ENCODE data around the gene FAM151A.

Gene FAM151A

DNA sequence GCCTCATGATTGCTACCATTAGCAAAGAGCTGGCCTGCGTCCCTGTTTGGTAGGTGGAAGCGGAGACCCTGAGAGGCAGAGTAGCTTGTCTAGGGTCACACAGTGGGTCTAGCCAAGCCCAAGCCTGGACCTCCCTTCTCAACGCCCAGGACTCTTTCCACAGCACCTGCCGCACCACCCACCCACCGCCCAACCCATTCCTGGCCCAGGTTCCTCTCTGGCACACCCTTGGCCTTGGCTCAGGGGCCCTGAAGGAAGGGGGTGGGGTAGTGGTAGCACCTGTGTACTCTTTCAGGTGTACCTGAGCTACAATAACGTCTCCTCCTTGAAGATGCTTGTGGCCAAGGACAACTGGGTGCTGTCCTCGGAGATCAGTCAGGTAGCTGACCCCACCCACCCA is 19.3 kb downstream of the FAM151A start:
- DNase-seq (ENCODE audit: low spot score), result no peak

DNA sequence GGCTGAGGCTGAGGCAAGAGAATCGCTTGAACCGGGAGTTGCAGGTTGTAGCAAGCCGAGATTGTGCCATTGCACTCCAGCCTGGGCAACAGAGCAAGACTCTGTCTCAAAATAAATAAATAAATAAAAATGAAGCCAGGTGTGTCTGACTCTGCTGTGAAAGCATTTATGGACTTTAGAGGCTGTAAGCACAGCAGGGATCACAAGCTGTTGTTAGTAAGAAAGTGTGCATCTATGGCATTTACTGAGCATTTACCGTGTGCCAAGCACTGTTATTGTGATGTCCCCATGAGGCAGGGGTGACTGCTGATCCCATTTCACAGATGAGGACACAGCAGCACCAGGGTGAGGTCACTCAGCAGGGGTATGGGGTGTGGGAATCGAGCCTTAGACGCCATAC is 20.1 kb downstream of the FAM151A start:
- no peak for DNase-seq (ENCODE audit: low spot score)

DNA sequence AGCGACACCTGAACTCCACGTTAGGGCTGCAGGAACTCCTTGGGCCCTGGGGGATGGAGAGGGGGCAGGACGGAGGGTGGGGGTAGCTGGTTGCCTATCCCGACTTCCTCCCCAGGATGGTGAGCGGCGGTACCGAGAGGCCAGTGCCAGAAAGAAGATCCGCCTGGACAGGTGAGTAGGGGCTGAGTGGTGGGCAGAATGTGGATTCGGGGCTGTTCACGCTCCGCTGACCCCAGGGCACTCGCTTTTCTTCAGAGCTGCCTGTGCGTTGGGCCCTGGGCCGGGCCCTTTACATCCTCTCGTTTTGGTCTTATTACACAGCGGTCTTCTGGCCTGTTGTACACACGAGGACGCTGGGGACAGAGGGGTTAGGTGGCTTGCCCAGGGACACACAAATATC is 20.8 kb downstream of the FAM151A start:
- DNase-seq (ENCODE audit: low spot score), result no peak

DNA sequence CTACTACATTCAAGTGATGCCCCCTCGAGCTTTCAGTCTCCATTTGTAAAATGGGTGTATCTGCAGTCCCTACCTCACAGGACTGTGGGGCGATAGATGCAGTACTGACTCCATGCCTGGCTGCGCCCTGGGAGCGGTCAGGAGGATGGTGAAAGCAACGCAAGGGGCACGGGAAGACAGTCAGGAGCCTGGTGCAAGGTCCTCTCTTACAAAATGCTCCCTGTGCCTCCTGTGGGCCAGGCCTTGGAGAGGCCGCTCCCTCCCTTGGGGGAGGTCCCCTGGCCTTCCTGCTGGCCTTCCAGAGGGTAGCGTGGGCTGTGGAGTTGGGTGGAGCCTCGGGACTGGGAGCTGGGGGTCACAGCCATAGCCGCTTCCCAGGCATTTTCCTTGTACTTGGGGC is 21.6 kb downstream of the FAM151A start:
- DNase-seq (ENCODE audit: low spot score), result no peak

DNA sequence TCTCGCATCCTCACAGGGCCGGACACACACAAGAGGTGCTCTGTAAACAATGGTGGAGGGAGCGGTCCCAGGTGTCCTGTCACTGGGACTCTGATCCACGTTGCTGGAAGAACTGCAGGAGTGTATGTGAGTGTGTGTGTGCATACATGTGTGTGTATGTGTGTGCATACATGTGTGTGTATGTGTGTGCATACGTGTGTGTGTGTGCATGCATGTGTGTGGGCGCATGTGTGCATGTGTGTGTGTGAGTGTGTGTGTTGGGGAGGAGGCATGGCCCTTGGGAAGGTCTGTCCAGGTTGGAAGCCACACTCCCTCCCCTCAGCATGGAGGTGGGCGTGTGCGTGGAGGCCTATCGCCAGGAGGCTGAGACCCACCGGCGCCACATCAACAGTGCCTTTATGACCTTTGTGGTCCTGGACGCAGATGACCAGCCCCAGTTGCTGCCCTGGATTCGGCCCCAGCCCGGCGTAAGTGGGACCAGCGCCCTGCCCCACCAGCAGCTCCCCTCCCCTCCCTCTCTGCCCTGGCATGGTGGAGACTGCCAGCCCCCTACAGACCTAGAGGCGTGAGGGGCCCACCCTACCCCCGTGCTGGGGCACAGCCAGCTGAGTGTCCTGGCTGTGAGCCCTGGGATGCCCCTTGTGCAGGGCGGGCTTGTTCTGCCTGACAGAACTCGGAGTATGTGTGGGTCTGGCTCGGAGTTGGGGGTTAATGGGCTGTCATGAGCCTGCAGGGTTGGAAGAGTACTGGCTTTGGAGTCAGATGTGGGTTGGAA is 22.2 kb downstream of the FAM151A start:
- DNase-seq (ENCODE audit: low spot score), result no peak

DNA sequence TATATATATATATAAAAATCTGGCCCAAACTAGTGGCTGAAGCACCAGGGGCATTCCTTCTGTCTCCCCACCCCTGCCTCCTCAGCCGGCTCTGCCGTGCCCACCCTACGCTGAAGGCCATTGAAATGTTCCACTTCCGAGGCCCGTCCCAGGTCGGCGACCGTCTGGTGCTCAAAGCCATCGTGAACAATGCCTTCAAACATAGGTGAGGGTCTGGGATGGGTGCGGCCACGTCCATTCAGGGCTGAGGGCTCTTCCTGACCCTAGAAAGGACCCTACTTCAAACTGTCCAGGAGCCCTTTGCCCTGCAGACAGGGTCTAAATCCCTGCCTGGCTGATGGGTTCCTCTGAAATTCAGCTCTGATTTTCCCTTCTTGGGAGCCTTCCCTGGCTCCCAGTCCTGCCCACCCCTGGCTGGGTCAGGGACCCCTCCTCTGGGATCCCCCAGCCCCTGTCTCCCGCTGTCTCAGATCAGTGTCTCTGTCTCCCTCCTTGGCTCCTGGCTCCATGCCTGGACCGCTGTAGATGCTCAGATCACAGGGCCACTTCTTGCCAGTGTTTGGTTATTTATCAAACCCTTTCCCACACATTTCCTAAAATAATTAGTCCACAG is 24.0 kb downstream of the FAM151A start:
- DNase-seq (ENCODE audit: low spot score), result no peak

DNA sequence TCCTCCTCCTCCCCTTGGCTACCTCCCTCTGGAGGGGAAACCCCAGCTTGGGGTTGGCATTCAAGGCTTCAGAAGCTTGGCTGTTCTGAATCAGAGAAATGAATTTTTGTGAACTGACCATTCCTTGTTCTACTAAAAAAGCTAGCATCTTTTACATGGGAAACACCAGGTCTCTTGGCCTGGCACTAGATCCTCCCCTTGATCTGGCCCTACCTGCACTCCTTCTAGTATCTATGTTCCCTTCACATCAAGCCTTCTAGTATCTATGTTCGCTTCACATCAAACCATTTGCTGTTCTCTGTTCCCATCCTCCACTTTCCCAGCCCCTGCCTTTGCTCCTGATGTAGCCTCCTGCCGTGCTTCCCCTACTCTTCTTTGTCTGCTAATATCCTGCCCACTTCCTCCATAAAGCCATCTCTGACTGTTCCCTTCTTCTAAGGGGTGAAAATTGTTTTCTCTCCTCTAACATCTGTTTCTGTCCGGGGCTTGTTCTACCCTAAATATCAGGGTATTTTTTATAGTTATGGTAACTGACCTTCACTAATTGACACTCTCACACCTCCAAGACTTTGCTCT is 25.8 kb downstream of the FAM151A start:
- DNase-seq (ENCODE audit: low spot score), result no peak

DNA sequence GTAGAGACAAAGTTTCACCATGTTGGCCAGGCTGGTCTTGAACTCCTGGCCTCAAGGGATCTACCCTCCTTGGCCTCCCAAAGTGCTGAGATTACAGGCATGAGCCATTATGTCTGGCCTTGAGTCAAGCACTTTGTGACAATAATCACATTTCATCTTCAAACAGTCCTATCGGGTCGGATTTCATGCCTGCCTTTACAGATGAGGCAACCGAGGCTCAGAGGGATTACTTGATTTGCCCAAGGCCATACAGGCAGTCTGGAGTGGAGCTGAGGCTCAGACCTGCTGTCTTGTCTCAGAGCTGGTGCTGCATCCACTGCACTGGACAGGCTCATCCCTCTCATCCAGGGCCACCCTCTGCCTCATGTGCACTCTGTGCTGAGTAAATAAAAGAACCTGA is 26.6 kb downstream of the FAM151A start:
- DNase-seq (ENCODE audit: low spot score), result no peak

DNA sequence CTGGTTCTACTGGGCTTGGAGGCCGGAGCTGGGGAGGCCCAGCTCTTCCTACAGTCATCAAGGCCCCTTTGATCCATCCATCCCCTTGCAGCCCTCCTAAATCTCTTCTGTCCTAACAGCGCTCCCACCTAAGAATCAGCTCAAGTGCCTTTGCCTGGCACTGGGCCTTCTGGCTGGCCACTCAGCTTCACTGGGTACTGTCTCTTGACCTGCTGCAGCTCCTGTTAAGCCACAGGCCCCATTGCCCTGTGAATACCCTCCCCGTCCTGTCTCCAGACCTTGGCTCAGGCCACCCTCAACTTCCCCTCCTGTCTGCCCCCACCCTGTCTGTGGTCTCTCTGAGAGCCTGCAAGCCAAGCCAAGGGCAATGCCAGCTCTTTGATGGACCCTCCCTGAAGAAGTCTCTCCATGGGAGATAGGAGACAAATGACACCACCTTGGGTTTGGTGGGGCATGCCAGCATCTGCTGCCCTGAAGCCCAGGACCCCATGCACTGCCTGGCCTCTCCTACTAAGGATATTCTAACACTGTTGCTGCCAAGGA is 27.3 kb downstream of the FAM151A start:
- DNase-seq (ENCODE audit: low spot score), result no peak

DNA sequence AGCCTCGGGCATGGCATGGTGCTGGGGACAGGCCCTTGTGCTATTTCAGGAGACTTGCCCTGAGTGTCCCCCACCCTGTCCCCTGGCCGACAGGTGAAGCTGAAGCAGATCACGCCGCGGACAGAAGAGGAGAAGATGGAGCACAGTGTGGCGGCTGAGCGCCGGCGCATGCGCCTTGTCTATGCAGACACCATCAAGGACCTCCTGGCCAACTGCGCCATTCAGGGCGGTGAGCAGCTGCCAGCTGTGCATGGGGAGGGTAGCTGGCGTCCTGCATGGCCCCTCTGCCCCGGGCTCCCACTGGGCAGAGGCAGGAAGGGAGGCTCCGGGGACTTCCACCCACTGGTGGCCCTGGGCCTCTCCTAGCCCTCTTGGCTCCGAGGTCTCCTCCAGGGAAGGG is 28.9 kb downstream of the FAM151A start:
- DNase-seq (ENCODE audit: low spot score), result no peak

DNA sequence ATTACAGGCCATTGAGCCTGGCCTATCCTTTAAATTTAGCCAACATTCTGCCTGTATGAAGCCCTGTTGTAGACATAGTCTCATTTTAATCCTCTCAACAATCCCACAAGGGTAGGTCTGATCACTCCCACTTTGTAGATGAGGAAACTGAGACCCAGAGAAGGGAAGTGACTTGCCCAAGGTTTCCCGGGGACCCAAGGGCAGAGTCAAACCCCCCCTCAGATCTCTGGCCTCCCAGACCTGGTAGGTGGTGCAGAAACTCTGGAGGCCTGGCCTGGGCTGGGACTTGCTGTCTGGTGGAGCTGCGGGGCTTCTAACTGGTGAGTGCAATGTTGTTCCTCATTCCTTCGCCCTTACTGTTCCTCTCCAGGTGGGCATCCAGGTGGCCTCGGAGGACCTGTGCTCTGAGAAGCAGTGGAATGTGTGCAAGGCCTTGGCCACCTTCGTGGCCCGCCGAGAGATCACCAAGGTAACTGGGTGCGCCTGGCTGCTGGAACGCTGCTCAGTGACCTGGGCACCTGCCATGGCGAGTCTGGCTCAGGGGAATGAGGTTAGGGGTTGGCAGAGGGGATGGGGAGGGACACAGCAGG is 29.7 kb downstream of the FAM151A start:
- no peak for DNase-seq (ENCODE audit: low spot score)

DNA sequence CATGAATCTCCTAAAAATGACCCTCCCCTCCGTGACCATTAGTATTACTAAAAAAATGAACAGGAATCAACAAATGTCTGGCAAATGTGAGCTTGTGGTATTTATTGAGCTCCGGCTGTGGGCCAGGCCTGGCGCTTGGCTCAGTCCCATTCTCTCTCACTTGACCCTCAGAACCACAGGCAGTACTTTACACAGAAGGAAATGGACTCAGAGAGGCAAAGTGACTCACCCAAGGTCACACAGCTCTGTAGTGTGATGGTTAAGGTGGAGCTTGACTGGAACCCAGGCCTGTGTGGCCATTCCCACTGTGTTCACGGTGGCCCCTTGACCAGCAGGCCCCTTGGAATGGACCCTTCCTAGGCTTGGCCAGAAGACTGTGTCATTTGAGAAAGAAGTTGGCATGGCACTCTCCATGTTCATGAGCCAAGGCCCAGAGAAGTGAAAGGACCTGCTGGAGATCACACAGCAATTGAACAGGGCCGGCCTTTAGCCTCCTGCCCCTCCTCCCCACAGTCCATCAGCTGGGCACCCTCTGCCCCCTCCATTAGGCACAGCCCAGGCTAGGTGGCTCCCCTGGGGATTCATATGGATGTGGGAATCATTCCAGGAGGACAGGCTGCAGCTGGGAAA is 32.1 kb downstream of the FAM151A start:
- no peak for DNase-seq (ENCODE audit: low spot score)

DNA sequence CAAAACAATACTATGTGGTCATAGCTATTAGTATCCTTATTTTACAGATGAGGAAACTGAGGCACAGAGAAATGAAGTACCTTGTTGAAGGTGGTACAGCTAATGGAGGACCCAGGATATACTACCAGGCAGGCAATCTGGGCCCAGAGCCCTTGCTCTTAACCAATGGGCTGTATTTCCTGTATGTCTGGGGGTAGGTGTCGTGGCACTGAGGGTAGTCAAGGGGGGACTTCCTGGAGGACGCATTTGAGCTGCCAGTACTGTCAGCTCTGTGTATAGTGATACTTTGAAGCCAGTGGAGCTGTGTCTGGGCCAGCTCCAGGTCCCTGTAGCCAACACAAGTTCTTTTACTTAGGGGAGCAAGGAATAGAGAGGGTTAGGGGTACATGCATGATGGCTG is 34.9 kb downstream of the FAM151A start:
- no peak for DNase-seq (ENCODE audit: low spot score)

DNA sequence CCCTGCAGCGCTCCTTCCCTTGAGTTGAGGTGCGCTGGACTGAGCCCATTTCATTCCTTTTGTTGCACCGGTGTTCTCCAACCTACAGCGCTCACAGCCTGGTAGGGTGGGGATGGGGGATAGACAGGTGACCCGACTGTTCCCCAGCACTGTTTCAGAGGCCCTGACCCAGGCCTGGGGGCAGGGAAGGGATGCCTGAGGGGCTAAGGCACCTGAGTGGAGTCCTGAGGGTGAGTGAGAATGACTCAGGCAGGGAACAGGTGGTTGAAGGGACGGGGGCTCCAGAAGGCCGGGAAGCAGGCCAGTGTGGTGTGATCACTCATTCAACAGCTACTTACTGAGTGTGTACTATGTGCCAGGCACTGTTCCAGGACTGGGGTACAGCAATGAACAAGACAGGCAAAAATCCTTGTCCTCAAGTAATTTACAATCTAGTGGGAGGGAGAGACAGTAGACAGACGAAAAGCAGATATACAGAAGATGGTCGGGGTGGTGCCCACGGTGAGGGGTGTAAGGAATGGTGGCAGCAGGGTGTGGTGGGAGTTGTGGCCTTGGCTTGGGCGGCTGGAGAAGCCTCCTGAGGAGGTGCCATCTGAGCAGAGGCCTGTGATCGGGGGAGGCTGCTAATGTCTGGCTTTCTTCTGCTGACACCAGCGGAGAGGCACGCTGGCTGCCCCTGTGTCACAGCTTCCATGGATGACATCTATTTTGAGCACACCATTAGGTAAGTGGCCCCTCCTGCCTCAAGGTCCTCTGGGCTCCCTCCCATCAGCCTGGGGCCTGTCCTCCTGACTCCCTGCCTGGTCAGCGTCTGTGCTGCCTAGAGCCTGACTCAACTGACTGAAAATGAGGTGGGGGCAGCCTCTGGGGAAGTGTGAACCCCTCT is 37.9 kb downstream of the FAM151A start:
- no peak for DNase-seq (ENCODE audit: low spot score)

DNA sequence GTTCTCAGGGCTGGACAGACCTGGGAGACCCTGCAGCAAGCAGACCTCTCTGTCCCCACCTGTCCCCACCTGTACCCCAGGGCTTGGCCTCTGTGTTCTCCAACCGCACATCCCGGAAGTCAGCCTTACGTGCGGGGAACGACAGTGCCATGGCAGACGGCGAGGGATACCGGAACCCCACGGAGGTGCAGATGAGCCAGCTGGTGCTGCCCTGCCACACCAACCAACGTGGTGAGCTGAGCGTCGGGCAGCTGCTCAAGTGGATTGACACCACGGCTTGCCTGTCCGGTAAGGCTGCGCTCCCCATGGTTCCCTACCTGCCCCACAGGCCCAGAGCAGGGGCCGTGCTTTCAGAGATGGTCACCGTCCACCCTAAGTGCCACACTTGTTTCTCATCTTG is 38.8 kb downstream of the FAM151A start:
- no peak for DNase-seq (ENCODE audit: low spot score)

DNA sequence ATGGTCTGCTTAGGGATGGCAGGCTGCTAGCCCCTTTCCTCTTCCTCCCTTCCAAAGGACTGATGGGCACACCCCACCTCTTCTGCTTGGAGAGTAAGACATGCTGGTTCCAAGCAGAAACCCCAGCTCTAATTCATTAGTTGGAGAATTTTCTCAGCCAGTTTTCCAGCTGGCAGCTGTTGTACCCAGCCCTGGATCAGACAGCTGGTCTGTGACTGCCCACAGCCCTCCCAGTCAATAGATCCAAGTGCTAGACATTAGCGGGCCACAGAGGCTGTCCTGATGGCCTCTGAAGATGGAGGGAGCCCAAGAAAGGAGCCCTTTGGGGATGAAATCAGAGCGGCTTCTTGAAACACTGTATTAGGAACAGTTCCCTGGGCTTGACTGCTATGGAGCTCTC is 39.5 kb downstream of the FAM151A start:
- no peak for DNase-seq (ENCODE audit: low spot score)

DNA sequence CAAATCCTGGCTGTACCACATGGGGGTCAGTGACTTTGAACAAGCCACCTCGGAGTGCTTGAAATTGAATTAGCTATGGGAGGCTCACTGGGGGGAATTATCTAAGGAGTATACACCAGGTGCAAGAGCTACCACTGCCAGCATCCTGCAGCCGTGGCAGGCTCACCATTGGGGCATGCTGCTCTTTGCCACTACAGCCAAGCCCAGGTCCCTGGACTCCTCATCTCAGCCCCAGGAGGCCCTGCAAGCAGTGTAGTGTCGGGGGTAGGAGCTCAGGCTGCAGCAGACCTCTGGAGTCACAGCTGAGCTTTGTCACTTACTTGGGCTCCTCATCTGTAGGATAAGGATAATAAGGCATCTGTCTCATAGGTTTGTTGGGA is 40.0 kb downstream of the FAM151A start:
- no peak for DNase-seq (ENCODE audit: low spot score)

DNA sequence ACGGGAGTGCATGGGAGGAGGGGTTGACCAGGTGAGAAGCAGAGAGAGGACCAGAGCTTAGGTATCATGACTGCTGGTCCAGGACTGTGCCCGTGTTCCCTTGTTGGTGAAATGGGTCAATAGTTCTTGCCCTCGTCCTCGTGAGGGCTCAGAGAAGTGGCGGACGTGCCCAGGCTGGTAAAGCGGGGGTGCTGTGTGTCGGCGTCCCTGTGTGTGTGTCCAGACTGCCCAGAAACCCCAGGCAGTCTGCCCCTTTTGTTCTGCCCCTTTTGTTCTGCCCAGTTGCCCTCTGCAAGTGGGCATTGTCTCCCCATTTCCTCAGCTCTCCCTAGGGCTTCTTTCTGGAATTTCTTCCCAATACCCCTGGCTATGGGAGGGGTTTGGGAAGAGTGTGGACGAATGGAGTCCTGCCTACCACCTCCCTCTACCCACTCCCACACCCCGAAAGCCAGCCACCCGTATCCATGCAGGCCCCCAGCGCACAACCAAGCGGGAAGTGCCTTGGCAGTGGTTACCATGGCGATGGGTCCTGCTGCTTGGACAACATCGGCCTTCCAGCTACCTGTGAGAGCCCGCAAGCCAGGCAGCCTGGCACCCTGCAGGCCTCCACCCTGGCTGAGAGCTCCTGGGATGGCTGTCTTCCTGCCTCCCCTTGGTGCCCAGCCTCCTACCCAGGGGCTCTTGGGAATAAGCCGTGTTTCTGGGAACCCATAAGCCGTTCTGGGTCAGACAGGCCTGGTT is 40.6 kb downstream of the FAM151A start:
- DNase-seq (ENCODE audit: low spot score), result no peak

DNA sequence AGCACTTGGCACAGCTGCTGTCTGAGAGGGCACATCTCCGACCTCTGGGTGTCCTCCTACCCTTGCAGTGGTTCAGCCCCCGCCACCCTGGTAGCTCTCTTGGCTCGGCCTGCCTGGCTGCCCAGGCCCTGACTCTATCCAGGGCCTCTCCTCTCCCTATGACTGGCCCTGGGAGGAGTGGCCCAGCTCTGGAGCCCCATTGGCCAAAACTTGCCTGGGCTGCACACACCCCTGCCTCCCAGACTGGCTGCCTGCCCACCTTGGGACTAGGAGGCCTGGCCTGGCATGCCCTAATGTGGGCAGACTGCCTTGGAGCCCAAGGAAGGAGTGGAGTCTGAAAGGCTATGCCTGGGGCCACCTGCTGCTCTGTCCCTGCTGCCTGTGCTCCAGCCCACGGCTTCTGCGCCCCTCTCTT is 41.7 kb downstream of the FAM151A start:
- DNase-seq (ENCODE audit: low spot score), result peak; percentile 66

DNA sequence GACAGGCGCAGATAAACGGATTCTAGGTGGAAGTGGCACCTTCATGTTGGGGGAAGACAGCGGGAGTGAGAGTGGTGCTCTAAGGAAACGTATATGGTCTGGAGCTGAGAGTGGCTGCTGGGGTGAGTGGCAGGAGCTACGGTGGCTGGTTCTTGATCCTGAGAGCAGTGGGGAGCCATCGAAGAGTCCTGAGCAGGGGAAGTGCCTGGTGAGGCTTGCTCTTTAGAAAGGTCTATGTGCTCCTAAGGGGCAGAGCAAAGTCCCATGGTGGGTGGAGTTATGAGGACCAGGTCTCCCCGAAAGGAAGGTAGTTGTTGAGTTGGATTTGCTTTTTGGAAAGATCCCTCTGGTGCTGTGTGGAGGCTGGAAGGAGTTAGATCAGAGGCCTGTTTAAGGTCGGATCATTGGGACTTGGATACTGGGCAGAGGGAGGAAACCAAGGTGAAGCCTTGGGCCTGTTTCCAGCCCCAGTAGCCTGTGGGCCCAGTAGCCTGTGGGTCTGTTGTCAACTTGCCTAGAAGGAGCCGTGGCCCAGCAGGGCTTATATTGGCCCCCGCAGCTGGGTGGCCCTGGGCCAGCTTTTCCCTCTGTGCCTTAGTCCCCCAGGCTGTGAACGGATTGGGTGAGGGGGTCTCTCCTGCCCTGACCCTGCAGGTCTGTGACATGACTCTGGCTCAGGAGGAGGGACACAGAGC is 42.3 kb downstream of the FAM151A start:
- DNase-seq (ENCODE audit: low spot score), result no peak

Measured in COLO829 (cell line).